GM12878 (cell line): Measurements from ENCODE around the gene KIRREL3. TPM values are rescaled to one million over a fixed set of nuclear protein-coding genes. Genes with fewer than 3 reads are reported as not detected.

Experiments used
- ATAC-seq: fragments of 200-7000 bp; cut with Tn5 transposase; 3 replicates; pipeline ENCODE4 v1.9.1; 2020; ENCODE audit warnings: mild to moderate bottlenecking, moderate library complexity
- BruUV-seq: library from RNA; stranded (reverse); fragments of 400-500 nt; replicated peaks from 2 replicates; lab custom pipeline; 2021; lab: Mats Ljungman, UMichigan
- CTCF ChIA-PET: fragments of 300-600 bp; sonication (Branson Sonifier 250); formaldehyde crosslinking; extraction: SDS; loops from one replicate; lab custom pipeline; 2021; ENCODE audit warnings: inconsistent platforms; lab: Yijun Ruan, JAX
- POLR2A ChIA-PET: fragments of 350-600 bp; formaldehyde crosslinking; extraction: SDS; loops from one replicate; lab custom pipeline; 2021; ENCODE audit warnings: inconsistent platforms; lab: Charles Lee
- RAD21 ChIA-PET: fragments of 300-600 bp; sonication (Branson Sonifier 250); formaldehyde crosslinking; loops from one replicate; lab custom pipeline; 2023; ENCODE audit warnings: antibody characterized with exemption; ENCODE audit not compliant: unreplicated experiment; lab: Charles Lee
- SMC1A ChIA-PET: fragments of 300-600 bp; sonication (Branson Sonifier 250); formaldehyde crosslinking; loops from one replicate; lab custom pipeline; 2023; ENCODE audit not compliant: unreplicated experiment, uncharacterized antibody; lab: Charles Lee
- DNase-seq: peaks from one replicate; pipeline ENCODE4 v3.0.0-alpha.2; 2011; ENCODE audit warnings: low read depth, low spot score
- FAIRE-seq: peaks from 3 replicates; lab custom pipeline; 2011; peaks lifted over from hg19 to GRCh38; lab: Jason Lieb, UNC
- H2AFZ ChIP-seq: 2 replicates; pipeline ENCODE4 v1.6.0; 2011; ENCODE audit warnings: low read depth, low read length, control low read depth; ENCODE audit not compliant: control insufficient read depth
- H3K27ac ChIP-seq: 2 replicates; pipeline ENCODE4 v1.5.1; 2011; ENCODE audit warnings: control low read depth; ENCODE audit not compliant: control insufficient read depth, insufficient read depth
- H3K27me3 ChIP-seq, 2 experiments: replicated peaks in 1 of 2; 2 replicates each; pipeline versions ENCODE4 v1.6.0 to v1.6.1; 2011; ENCODE audit warnings: low read length in 1 of 2; ENCODE audit not compliant: control insufficient read depth in 2 of 2, insufficient read depth in 2 of 2
- H3K36me3 ChIP-seq, 2 experiments: 2 replicates each; pipeline ENCODE4 v1.5.1; 2011; ENCODE audit warnings: low read length in 1 of 2; ENCODE audit not compliant: control insufficient read depth in 2 of 2, insufficient read depth in 2 of 2
- H3K4me1 ChIP-seq: 2 replicates; pipeline ENCODE4 v1.6.1; 2011; ENCODE audit warnings: mild to moderate bottlenecking, low read length, moderate library complexity, mixed read lengths; ENCODE audit not compliant: control insufficient read depth, insufficient read depth
- H3K4me2 ChIP-seq: 2 replicates; pipeline ENCODE4 v1.6.0; 2011; ENCODE audit warnings: control low read depth; ENCODE audit not compliant: control insufficient read depth, insufficient read depth
- H3K4me3 ChIP-seq: fragments of 200-600 bp; sonication (generic); 2 replicates; pipeline ENCODE4 v1.5.1; 2016
- H3K79me2 ChIP-seq: 2 replicates; pipeline ENCODE4 v1.6.0; 2011; ENCODE audit warnings: low read length; ENCODE audit not compliant: control insufficient read depth, insufficient read depth
- H3K9ac ChIP-seq: 2 replicates; pipeline ENCODE4 v1.8.0; 2011; ENCODE audit warnings: low read length, control low read depth, mixed read lengths; ENCODE audit not compliant: control insufficient read depth, insufficient read depth
- H3K9me3 ChIP-seq: replicated peaks from 3 replicates; pipeline ENCODE4 v1.5.1; 2011; ENCODE audit warnings: mild to moderate bottlenecking, low read length; ENCODE audit not compliant: control insufficient read depth, insufficient read depth
- H4K20me1 ChIP-seq: 2 replicates; pipeline ENCODE4 v1.6.0; 2011; ENCODE audit not compliant: control insufficient read depth, insufficient read depth
- HCFC1 ChIP-seq: fragments of 150-350 bp; IDR thresholded peaks from 2 replicates; pipeline ENCODE4 v1.6.1; 2014; ENCODE audit warnings: low read length
- HDAC6 ChIP-seq: fragments of 200-600 bp; sonication (generic); IDR thresholded peaks from one replicate; pipeline ENCODE4 v1.8.0; 2017; ENCODE audit warnings: antibody characterized with exemption; ENCODE audit not compliant: unreplicated experiment
- MTA2 ChIP-seq: fragments of 450-650 bp; IDR thresholded peaks from 2 replicates; pipeline ENCODE4 v1.6.1; 2016; ENCODE audit warnings: low read depth, mild to moderate bottlenecking, moderate library complexity
- RELB ChIP-seq: fragments of 450-650 bp; IDR thresholded peaks from 2 replicates; pipeline ENCODE4 v1.6.1; 2017; ENCODE audit warnings: low read depth, mild to moderate bottlenecking, moderate library complexity
- WGBS: methylation state at CpG from one replicate; pipeline ENCODE4 v1.1.6; 2016; ENCODE audit warnings: low lambda C conversion rate; ENCODE audit not compliant: insufficient replicate concordance, insufficient coverage; ENCODE audit errors: missing lambda C conversion rate; 5-methylcytosine and 5-hydroxymethylcytosine counted together
- in situ Hi-C: fragments of 300-500 bp; cut with MboI; formaldehyde crosslinking; loops from 9 replicates; pipeline ENCODE4 v1.14.3; 2018; ENCODE audit warnings: mixed read lengths
- intact Hi-C: fragments of 100-400 bp; cut with micrococcal nuclease; formaldehyde crosslinking; loops from one replicate; pipeline ENCODE4 v1.14.2; 2022; ENCODE audit not compliant: unreplicated experiment
- polyA plus RNA-seq, 11 experiments: library from polyadenylated mRNA; depleted of rRNA in 4 of 11; unstranded in 6 of 11; stranded (reverse) in 5 of 11; fragments of >200 nt; fragmentation: Nextera tagmentation in 4 of 11; fragmentation: Illumina TruSeq in 1 of 11; extraction: Ambion mirVana in 4 of 11; extraction: Trizol in 1 of 11; gene quantifications; 1 replicate in 1 of 11; 2 replicates in 10 of 11; pipeline versions ENCODE4 v1.2.1 to v1.2.3, GENCODE V29; 2011 to 2016; ENCODE audit warnings: inconsistent platforms in 2 of 11, missing spikeins in 2 of 11, low read depth in 1 of 11
- total RNA-seq, 4 experiments: library from RNA; depleted of rRNA in 3 of 4; stranded (reverse); fragments of >200 nt in 3 of 4; fragmentation: Illumina TruSeq in 1 of 4; extraction: Trizol in 1 of 4; gene quantifications; 2 replicates each; pipeline versions ENCODE4 v1.2.1 to v1.2.3, GENCODE V29; 2013 to 2021

KIRREL3 gene
- total and polyA plus RNA-seq, 10 of the 15 experiments (the other 5 are each of a cell fraction or from before 2014, with no cell fraction given), result under 0.01 TPM; not detected in 9

- ChIA-PET RAD21 (no interaction called here), CTCF (no interaction called here), SMC1A (interaction anchor here (0.6 kb wide), 1 partner anchor 21 kb away, joined by 4 read pairs; no protein-coding TSS in a partner anchor), POLR2A (no interaction called here)
- in situ Hi-C loops (no loop called here), intact Hi-C loops (loop anchor here (10.0 kb wide), 2 partner anchors 273 to 743 kb away; no protein-coding TSS in a partner anchor)
- no peaks in the 10 kb centered on the region; the same call in 2 of the 3 replicates for H3K9me3 ChIP-seq
- ATAC-seq, result no peak
- H3K27me3 ChIP-seq, result peaks cover 4 to 5% of the 10 kb centered on the region in 2 experiments; a peak in 3 of 4 replicates
- H3K27ac ChIP-seq, result no peak overlapping the region
- 46% methylated on average over 22 of the region's 22 CpGs for WGBS
- no peaks in the 10 kb centered on the region for H3K4me1 ChIP-seq
- DNase-seq, result no peak
- no peak overlapping the region for H2AFZ ChIP-seq
- FAIRE-seq, result no peak
- H3K4me3 ChIP-seq, result no peak overlapping the region
- no peaks in the 10 kb centered on the region; the same call in 1 of the 2 replicates for H4K20me1 ChIP-seq
- H3K36me3 ChIP-seq, result no peaks in the 10 kb centered on the region
- BruUV-seq, result no TSS peak
- H3K79me2 ChIP-seq, result no peaks in the 10 kb centered on the region
- no peak overlapping the region for H3K4me2 ChIP-seq
- H3K9ac ChIP-seq, result no peak overlapping the region
- TF ChIP-seq RELB (no peak), MTA2 (no peak), HCFC1 (no peak), HDAC6 (no peak)
Measured at GRCh38 chr11:126601550-126602215, 398.9 kb downstream of the KIRREL3 start.
